Measurements from ENCODE around the gene SYTL5.
"Not testable (repeated sequence)": the region's sequence is repeated elsewhere in the genome, so short reads cannot be mapped to it uniquely, and the experiment has no call there.

Gene SYTL5

GRCh38 chrX:37976153-37976552 is 30.2 kb upstream of the SYTL5 start:
- no peak overlapping the region for H3K4me3 ChIP-seq (ENCODE audit: control insufficient read depth, low read depth, low read length)
- TF ChIP-seq, protein P1, sequence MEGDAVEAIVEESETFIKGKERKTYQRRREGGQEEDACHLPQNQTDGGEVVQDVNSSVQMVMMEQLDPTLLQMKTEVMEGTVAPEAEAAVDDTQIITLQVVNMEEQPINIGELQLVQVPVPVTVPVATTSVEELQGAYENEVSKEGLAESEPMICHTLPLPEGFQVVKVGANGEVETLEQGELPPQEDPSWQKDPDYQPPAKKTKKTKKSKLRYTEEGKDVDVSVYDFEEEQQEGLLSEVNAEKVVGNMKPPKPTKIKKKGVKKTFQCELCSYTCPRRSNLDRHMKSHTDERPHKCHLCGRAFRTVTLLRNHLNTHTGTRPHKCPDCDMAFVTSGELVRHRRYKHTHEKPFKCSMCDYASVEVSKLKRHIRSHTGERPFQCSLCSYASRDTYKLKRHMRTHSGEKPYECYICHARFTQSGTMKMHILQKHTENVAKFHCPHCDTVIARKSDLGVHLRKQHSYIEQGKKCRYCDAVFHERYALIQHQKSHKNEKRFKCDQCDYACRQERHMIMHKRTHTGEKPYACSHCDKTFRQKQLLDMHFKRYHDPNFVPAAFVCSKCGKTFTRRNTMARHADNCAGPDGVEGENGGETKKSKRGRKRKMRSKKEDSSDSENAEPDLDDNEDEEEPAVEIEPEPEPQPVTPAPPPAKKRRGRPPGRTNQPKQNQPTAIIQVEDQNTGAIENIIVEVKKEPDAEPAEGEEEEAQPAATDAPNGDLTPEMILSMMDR (conservative IDR thresholded peaks at IDR 0.05; ENCODE audit: control insufficient read depth, insufficient read depth, low read depth, low read length) = no peak
- DNase-seq (ENCODE audit: low read depth) = peak; percentile 19

DNA sequence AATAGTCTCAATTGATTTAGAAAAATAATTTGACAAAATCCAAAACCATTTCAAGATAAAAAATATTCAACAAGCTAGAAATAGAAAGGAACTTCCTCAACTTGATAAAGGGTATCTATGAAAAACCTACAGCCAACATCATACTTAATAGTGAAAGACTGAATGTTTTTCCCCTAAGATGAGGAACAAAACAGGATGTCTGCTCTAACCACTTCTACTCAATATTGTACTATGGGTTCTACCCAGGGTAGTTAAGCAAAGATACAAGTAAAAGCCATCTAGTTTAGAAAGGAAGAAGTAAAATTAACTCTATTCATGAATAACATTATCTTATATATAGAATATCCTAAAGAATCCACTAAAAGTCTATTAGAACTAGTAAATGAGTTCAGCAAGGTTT is 21.5 kb upstream of the SYTL5 start:
- DNase-seq (ENCODE audit: low read depth) = no peak
- no peak overlapping the region for H3K4me3 ChIP-seq (ENCODE audit: control insufficient read depth, low read depth, low read length)
- TF ChIP-seq, protein P1 (conservative IDR thresholded peaks at IDR 0.05; ENCODE audit: control insufficient read depth, insufficient read depth, low read depth, low read length) = no peak

- TF ChIP-seq, protein P1 (conservative IDR thresholded peaks at IDR 0.05; ENCODE audit: control insufficient read depth, insufficient read depth, low read depth, low read length) = no peak
- no peak overlapping the region for H3K4me3 ChIP-seq (ENCODE audit: control insufficient read depth, low read depth, low read length)
- peak; percentile 26 for DNase-seq (ENCODE audit: low read depth)
Measured at GRCh38 chrX:37986893-37987292, 19.5 kb upstream of the SYTL5 start.

GRCh38 chrX:37989304-37989703 is 17.0 kb upstream of the SYTL5 start:
- DNase-seq (ENCODE audit: low read depth) = no peak
- no peak overlapping the region for H3K4me3 ChIP-seq (ENCODE audit: control insufficient read depth, low read depth, low read length)
- TF ChIP-seq, protein P1 (conservative IDR thresholded peaks at IDR 0.05; ENCODE audit: control insufficient read depth, insufficient read depth, low read depth, low read length) = no peak

GRCh38 chrX:37991303-37991702 is 15.1 kb upstream of the SYTL5 start:
- not testable (repeated sequence) for DNase-seq (ENCODE audit: low read depth); H3K4me3 ChIP-seq (ENCODE audit: control insufficient read depth, low read depth, low read length)

- H3K4me3 ChIP-seq (ENCODE audit: control insufficient read depth, low read depth, low read length) = no peak overlapping the region
- TF ChIP-seq, protein P1 (conservative IDR thresholded peaks at IDR 0.05; ENCODE audit: control insufficient read depth, insufficient read depth, low read depth, low read length) = no peak
- no peak for DNase-seq (ENCODE audit: low read depth)
Measured at GRCh38 chrX:37993176-37993575, 13.2 kb upstream of the SYTL5 start.

GRCh38 chrX:37993837-37994619 is 12.3 kb upstream of the SYTL5 start:
- TF ChIP-seq, protein P1 (conservative IDR thresholded peaks at IDR 0.05; ENCODE audit: control insufficient read depth, insufficient read depth, low read depth, low read length) = no peak
- no peak overlapping the region for H3K4me3 ChIP-seq (ENCODE audit: control insufficient read depth, low read depth, low read length)
- DNase-seq (ENCODE audit: low read depth) = no peak
